Measurements from ENCODE around the gene PGS1. TPM values are rescaled to one million over a fixed set of nuclear protein-coding genes. Genes with fewer than 3 reads are reported as not detected.

Gene PGS1
- total RNA-seq, 1 experiment from 2014 or later = 64.1 TPM

DNA sequence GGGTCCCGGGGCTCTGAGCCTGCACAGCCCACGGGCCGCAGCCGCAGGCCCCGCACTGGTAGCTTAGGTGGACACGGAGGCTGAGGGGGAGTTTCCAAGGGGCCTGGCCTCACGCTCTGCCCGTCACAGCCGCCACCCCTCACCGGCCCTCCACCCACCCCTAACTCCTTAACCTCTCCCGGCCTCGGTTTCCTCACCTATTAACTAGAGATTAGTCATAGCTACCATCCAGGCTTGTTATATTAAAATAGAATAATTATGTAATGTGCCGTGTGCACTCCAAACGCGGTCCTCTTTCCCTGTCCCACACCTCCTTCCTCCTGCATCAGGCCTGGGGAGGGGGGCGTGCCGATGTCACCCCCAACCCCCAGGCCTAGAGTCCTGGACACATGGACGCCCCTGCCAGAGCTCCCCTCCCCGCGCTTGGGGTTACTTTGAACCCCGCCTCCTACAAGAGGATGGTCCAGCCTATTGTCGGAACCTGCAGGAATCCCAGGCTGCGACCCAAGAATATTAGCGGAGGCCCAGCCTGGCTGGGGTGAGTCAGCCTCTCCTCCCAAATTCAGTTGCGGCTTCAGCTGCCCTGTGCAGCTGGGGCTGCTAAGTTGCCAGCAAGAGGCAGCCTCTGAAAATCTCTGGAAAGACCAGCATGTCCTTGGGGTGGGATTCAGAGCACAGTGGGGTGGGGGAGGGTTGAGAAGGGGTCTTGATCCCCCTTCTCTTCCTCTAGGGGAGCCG is 35.8 kb upstream of the PGS1 start:
- Histone ChIP-seq H3K27ac (peak overlapping the region; percentile 88), H3K4me1 (replicated peaks) (peaks cover 42% of the 10 kb centered on the region), H3K36me3 (no peaks in the 10 kb centered on the region), H3K27me3 (replicated peaks) (no peaks in the 10 kb centered on the region), H3K9me3 (replicated peaks) (no peaks in the 10 kb centered on the region), H3K4me3 (peak overlapping the region; percentile 34)
- peak; percentile 88 to 89 for DNase-seq (ENCODE audit: low read depth in 1 of 2, low spot score in 2 of 2)

DNA sequence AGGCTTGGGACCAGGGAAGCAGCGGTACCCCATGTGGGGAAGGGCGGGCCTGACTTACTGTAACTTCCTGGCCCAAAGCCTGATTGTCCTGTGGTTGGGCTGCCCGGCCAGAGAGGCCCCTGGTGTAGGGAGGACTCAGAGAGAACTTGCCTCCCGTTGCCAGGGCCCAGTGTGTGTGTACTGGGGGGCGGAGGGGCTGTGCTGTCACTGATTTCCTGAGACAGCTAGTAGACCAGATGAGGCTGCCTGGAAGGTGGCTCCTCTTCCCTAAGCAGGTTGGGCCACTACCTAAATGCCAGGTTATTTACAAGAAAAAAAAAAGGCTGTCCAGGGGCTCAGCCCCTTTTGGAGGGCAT is 35.3 kb upstream of the PGS1 start:
- peaks cover 37% of the 10 kb centered on the region for H3K4me1 ChIP-seq (replicated peaks)
- DNase-seq (ENCODE audit: low read depth in 1 of 2, low spot score in 2 of 2) = peak; percentile 87 to 92
- H3K9me3 ChIP-seq (replicated peaks) = no peaks in the 10 kb centered on the region
- no peaks in the 10 kb centered on the region for H3K36me3 ChIP-seq
- no peak overlapping the region for H3K4me3 ChIP-seq
- no peaks in the 10 kb centered on the region for H3K27me3 ChIP-seq (replicated peaks)
- H3K27ac ChIP-seq = peak overlapping the region; percentile 88

DNA sequence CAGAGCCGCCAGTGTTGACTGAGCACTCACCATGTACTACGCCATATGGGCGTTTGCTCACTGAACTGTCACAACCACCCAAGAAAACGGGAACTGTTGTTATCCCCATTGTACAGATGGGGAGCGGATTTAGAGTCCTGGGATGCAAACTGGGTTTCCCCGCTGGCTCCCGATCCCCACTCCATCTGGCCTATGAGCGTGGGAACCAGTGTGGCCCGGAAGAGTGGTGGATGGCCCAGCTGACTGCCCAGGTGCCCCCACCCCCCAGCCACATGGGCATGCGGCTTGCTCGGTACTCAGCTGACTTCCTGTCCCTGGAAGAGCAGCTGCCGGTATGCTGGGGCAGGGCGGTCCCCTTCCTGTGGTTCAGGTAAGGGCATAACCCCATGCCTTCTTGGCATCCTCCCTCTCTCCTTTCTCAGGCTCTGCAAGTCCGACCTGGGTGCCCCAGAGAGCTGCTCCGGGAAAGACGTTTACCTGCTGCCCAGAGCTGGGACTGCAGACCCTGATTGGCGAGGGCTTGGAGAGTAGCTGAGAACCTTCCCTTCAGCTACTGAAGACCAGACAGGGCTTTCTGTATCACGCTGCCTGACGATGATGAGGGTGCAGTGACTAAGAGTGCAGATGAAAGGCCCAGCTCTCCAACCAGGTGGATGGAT is 34.8 kb upstream of the PGS1 start:
- no peaks in the 10 kb centered on the region for H3K36me3 ChIP-seq
- DNase-seq (ENCODE audit: low read depth in 1 of 2, low spot score in 2 of 2) = no peak
- no peak overlapping the region for H3K4me3 ChIP-seq

DNA sequence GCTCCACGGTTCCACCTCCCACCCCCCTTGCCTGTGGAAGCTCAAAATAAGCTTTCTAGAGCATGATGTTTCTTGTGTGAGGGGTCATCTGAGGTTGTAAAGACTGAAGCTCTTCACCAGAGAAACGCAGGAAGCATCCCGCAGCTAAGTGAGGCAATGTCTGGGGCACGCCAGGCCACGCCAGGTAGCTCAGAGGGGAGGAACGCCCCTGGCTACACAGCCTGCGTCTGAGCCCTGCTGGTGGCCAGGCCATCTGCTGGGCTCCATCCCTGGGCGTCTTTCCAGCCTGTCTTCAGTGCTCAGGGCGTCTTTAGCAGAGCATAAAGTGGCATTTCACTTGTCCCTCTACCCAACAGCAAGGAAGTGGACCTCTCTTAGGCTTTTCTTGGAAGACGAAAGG is 33.8 kb upstream of the PGS1 start:
- Histone ChIP-seq H3K36me3 (no peaks in the 10 kb centered on the region), H3K9me3 (replicated peaks) (no peaks in the 10 kb centered on the region), H3K4me1 (replicated peaks) (peaks cover 35% of the 10 kb centered on the region), H3K4me3 (no peak overlapping the region), H3K27ac (no peak overlapping the region), H3K27me3 (replicated peaks) (no peaks in the 10 kb centered on the region)
- DNase-seq (ENCODE audit: low read depth in 1 of 2, low spot score in 2 of 2) = no peak

More for the DNA sequence above, 34.8 kb upstream of the PGS1 start:
- H3K9me3 ChIP-seq (replicated peaks) = no peaks in the 10 kb centered on the region
- H3K27ac ChIP-seq = peak overlapping the region; percentile 88
- no peaks in the 10 kb centered on the region for H3K27me3 ChIP-seq (replicated peaks)
- peaks cover 35% of the 10 kb centered on the region for H3K4me1 ChIP-seq (replicated peaks)

DNA sequence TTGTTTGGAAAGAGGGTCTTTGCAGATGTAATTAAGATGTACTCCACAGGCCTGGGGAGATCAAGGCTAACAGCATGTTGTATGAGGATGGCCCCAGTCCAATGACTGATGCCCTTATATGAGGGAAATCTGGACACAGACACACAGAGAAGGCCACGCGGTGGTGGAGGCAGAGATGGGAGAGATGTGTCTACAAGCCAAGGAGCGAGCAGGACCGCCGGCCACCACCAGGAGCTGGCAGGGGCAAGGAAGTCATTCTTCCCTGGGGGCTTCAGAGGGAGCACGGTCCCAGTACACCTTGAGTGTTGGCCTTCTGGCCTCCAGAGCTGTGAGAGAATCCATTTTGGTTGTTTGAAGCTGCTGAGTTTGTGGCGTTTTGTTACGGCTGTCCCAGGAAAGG is 33.3 kb upstream of the PGS1 start:
- H3K36me3 ChIP-seq = no peaks in the 10 kb centered on the region
- no peaks in the 10 kb centered on the region for H3K9me3 ChIP-seq (replicated peaks)

DNA sequence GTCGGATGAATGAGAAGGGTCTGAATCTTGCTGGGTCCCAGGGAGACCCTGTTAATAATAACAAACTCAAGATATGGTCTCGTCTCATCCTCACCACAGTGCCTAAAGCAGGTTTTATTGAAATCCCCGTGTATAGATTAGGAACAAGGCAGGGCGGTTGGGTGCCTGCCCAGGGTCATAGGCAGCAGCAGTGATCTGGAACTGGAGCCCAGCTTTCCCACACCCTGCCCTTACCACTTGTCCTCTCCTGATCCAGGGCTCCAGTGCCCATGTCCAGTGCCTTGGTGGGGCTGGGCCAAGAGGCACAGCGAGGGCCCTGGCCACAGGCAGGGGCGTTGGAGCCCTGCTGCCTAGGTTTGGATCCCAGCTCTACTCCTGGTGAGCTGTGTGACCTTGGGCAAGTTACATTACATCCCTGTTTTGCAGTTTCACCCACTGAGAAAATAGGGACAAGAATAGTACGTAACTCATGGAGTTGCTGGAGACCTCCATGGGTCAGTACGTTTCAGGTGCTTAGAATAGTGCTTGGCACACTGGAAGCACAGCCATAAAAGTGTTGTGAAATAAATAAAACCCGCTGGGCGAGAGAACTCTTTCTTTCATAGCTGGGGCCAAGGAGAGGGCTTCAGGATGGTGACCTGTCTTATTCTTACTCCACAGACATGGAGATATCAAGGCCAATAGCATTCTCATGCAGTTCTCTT is 32.5 kb upstream of the PGS1 start:
- no peaks in the 10 kb centered on the region for H3K9me3 ChIP-seq (replicated peaks)
- H3K27ac ChIP-seq = no peak overlapping the region
- DNase-seq (ENCODE audit: low read depth in 1 of 2, low spot score in 2 of 2) = no peak
- H3K4me3 ChIP-seq = no peak overlapping the region
- H3K36me3 ChIP-seq = no peaks in the 10 kb centered on the region
- no peaks in the 10 kb centered on the region for H3K27me3 ChIP-seq (replicated peaks)
- H3K4me1 ChIP-seq (replicated peaks) = peaks cover 35% of the 10 kb centered on the region

More for the DNA sequence above, 33.3 kb upstream of the PGS1 start:
- H3K27ac ChIP-seq = no peak overlapping the region
- no peaks in the 10 kb centered on the region for H3K27me3 ChIP-seq (replicated peaks)
- peaks cover 35% of the 10 kb centered on the region for H3K4me1 ChIP-seq (replicated peaks)
- no peak overlapping the region for H3K4me3 ChIP-seq
- DNase-seq (ENCODE audit: low read depth in 1 of 2, low spot score in 2 of 2) = no peak

DNA sequence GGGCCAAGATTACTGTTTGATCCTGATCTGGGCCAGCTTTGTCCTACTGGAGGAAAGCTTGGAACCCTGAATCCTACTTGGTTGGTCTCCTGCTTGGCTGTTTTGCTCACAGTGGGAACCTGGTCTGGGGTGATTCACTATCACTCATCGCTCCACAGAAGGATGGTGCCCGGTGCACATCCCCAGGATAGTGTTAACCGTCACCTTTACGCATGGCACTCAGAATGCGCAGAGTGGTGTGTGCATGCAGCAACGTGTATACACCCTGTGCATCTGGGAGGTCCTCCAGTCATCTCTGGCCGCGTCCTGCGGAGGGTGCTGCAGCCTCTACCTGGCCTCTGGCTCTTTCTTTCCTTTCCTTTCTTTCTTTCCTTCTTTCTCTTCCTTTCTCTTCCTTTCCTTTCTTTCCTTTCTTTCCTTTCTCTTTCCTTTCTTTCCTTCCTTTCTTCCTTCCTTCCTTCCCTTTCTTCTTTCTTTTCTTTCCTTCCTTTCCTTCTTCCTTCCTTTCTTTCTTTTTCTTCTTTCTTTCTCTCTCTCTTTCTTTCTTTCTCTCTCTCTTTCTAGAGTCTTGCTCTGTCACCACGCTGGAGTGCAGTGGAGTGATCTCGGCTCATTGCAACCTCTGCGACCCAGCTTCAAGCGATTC is 31.7 kb upstream of the PGS1 start:
- Histone ChIP-seq H3K4me3 (no peak overlapping the region), H3K27me3 (replicated peaks) (no peaks in the 10 kb centered on the region), H3K27ac (no peak overlapping the region), H3K9me3 (replicated peaks) (no peaks in the 10 kb centered on the region), H3K36me3 (no peaks in the 10 kb centered on the region), H3K4me1 (replicated peaks) (peaks cover 35% of the 10 kb centered on the region)
- no peak for DNase-seq (ENCODE audit: low read depth in 1 of 2, low spot score in 2 of 2)

DNA sequence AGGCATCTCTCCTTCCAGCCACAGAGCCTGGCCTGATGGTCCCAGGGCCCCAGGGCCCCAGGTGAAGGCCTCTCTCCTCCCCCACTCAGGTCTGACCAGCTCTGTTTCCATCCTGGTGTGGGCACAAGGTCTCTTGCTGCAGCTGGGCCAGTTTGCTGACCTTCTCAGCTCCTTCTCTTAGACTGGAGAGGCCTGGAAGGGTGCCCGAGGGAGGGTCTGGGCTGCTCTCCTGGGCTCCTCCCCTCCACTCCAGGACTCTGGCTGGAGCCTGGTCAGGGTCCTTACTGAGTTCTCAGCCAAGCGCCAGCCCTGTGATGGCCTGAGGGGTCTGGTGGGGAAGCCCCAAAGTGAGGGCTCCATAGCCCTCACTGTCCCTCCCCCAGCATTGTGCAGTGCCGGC is 31.0 kb upstream of the PGS1 start:
- DNase-seq (ENCODE audit: low read depth in 1 of 2, low spot score in 2 of 2) = no peak
- no peaks in the 10 kb centered on the region for H3K27me3 ChIP-seq (replicated peaks)
- H3K27ac ChIP-seq = no peak overlapping the region
- 0 out of 2 replicates have a peak, but pooled peaks cover 4% of the 10 kb centered on the region for H3K36me3 ChIP-seq
- H3K9me3 ChIP-seq (replicated peaks) = no peaks in the 10 kb centered on the region
- peaks cover 35% of the 10 kb centered on the region for H3K4me1 ChIP-seq (replicated peaks)
- H3K4me3 ChIP-seq = no peak overlapping the region

DNA sequence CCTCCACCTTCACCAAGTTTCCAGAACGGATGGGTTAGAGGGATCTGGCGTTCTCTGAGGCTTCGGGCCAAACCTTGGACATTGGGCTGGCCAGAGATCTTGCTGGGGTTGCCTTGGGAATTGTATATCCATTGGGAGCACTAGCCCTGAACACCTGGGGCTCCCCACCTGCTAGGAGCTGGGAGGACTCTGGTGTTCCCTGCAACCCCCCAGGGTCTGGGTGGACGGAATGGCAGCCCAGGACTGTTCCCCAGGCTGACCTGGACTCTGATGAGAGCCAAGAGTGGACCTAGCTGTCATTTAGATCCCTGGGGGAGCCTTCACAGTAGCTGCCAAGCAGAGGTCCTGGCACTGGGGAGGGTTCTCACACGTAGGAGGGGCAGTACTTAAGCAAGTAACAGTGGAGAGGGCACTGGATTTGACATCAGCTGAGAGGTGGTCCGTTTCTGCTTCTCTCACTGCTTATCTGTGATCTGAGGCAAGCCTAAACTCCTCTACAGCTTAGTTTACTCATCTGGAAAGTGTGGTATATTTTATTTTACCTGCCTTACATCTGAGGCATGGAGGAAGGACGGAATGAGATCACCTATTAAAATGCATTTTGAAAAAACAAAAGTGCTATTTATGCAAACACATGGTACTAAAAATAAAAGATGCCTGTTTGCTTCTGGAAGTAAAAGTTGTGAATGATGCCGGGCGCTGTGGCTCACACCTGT is 30.2 kb upstream of the PGS1 start:
- Histone ChIP-seq H3K4me3 (no peak overlapping the region), H3K4me1 (replicated peaks) (peaks cover 34% of the 10 kb centered on the region), H3K27me3 (replicated peaks) (no peaks in the 10 kb centered on the region), H3K36me3 (0 out of 2 replicates have a peak, but pooled peaks cover 6% of the 10 kb centered on the region), H3K9me3 (replicated peaks) (no peaks in the 10 kb centered on the region), H3K27ac (no peak overlapping the region)
- DNase-seq (ENCODE audit: low read depth in 1 of 2, low spot score in 2 of 2) = no peak

DNA sequence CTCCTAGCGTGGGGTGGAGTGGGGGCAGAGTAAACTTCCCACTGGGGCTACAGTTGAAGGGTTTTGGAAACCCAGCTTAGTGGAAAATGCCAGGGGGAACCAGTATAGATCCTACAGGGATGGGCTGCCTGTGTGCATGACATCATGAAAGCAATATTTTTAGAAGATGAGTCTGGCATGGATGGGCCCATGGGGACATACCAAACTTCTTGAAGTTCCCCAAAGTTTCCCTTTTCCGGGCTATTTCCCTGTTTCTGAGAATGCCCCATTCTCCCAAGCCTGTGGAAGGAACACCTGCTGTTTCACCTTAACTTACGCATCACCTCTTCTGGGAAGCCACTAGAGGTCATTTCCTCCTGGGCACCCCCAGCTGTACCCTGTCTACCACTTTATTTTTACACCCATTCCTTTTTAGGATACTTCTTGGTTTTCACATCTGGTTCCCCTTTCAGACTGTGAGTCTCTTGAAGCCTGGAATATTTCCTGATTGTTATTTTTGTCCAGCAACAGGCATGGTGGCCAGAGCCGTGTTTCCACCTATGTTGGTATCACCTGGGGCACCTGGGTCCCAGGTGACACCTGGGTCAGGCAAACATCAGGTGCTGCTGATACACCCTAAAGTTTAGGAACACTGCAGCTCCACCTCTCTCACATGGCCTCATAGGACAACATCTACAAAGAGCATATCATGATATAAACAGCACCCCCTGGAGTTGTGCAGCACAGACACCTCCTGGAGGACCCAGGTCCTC is 28.4 kb upstream of the PGS1 start:
- Histone ChIP-seq H3K27ac (no peak overlapping the region), H3K4me3 (no peak overlapping the region), H3K4me1 (replicated peaks) (peaks cover 43% of the 10 kb centered on the region), H3K27me3 (replicated peaks) (no peaks in the 10 kb centered on the region), H3K9me3 (replicated peaks) (no peaks in the 10 kb centered on the region), H3K36me3 (peaks cover 21% of the 10 kb centered on the region)
- DNase-seq (ENCODE audit: low read depth in 1 of 2, low spot score in 2 of 2) = no peak

DNA sequence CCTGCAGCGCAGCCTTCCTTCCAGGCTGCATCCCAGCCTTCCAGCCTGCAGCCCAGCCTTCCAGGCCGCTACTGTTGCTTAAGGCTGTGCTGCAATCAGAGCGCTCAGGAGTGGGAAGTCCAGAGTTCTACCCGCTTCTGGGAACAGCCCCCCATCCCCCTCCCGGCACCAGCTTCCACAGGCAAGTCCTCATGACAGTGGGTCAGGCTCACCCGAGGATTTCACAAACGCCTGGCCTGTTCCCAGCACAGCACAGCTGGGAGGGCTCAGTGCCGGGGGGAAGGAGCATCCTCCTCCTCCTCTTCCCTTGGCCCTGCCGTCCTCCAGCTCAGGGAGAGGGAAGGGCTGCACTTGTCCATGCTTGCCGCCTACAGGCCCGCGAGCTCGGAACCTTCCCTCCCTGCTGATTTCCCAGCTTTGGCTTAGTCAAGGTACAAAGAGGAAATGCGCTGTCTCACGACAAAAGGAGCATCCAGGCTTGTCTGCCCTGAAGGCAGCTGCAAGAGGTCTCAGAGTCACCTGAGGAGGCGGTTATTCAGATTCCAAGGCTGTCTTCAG is 26.9 kb upstream of the PGS1 start:
- Histone ChIP-seq H3K4me1 (replicated peaks) (peaks cover 53% of the 10 kb centered on the region), H3K9me3 (replicated peaks) (no peaks in the 10 kb centered on the region), H3K4me3 (no peak overlapping the region), H3K27ac (peak overlapping the region; percentile 76; the same call in 1 of the 2 replicates), H3K27me3 (replicated peaks) (no peaks in the 10 kb centered on the region), H3K36me3 (peaks cover 34% of the 10 kb centered on the region)
- no peak for DNase-seq (ENCODE audit: low read depth in 1 of 2, low spot score in 2 of 2)

DNA sequence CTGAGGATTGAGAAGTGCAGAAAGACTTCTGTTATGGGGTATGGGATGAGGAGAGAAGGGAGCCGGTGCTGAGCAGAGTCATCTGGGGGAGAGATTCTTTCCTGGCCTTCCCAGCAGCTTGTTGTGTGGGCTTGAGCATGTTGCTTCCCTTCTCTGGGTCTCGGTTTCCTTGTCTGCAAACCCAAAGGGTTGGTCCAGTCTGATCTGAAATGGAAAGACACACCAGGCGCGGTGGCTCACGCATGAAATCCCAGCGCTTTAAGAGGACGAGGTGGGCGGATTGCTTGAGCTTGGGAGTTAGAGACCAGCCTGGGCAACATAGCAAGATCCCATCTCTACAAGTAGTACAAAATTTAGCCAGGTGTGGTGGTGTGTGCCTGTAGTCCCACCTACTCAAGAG is 24.6 kb upstream of the PGS1 start:
- peaks cover 71% of the 10 kb centered on the region for H3K4me1 ChIP-seq (replicated peaks)
- peak overlapping the region; percentile 19; the same call in 1 of the 2 replicates for H3K4me3 ChIP-seq
- DNase-seq (ENCODE audit: low read depth in 1 of 2, low spot score in 2 of 2) = no peak

More for the DNA sequence above, 24.6 kb upstream of the PGS1 start:
- Histone ChIP-seq H3K27me3 (replicated peaks) (no peaks in the 10 kb centered on the region), H3K27ac (peak overlapping the region; percentile 67), H3K9me3 (replicated peaks) (no peaks in the 10 kb centered on the region), H3K36me3 (peaks cover 56% of the 10 kb centered on the region)
